ENCODE measurements around the gene CACNG6. TPM values are rescaled to one million over a fixed set of nuclear protein-coding genes. Genes with fewer than 3 reads are reported as not detected.
"Not testable (repeated sequence)": the region's sequence is repeated elsewhere in the genome, so short reads cannot be mapped to it uniquely, and the experiment has no call there.

CACNG6 gene
- total RNA-seq, 3 donors from 2014 or later, result not detected

DNA sequence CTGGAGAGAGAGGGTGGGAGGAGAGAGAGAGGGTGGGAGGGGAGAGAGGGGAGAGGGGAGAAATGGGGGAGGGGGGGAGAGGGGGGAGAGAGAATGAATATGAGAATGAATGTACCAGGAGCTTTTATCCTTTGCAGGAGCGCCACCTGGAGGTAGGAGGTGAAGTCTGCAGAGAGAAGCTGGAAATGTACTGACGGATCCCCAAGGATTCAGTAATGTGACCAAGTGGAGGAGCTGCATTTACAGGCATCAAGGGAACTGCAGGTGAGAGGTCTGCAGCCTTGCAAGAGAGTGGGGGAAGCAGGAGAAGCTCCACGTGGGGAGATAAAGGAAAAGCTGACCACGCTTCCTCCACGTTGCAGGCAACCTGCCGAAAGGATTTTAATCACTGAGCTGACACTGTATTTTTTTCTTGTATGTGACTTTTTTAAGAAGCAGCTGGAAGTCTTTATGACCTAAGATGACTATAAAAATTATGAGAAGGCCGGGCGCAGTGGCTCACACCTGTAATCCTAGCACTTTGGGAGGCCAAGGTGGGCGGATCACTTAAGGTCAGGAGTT lies 38.6 kb downstream of the CACNG6 start:
- H3K27ac ChIP-seq, result no peak overlapping the region
- DNase-seq (ENCODE audit: low spot score in 2 of 2), result no peak
- H3K4me1 ChIP-seq, result no peaks in the 10 kb centered on the region
- H3K9me3 ChIP-seq, result no peaks in the 10 kb centered on the region
- TF ChIP-seq POLR2AphosphoS5 (IDR thresholded peaks at IDR 0.05) (no peak), CTCF (IDR thresholded peaks at IDR 0.05) (no peak), POLR2A (IDR thresholded peaks at IDR 0.05) (no peak)
- H3K36me3 ChIP-seq, result no peaks in the 10 kb centered on the region
- intact Hi-C loops (cut with DNase I; ENCODE audit: low total_unique reads), result no loop called here
- H3K4me3 ChIP-seq, result no peak overlapping the region
- H3K27me3 ChIP-seq, result no peaks in the 10 kb centered on the region

GRCh38 chr19:54030895-54031586 lies 39.6 kb downstream of the CACNG6 start:
- DNase-seq (ENCODE audit: low spot score in 2 of 2), result no peak
- no peaks in the 10 kb centered on the region for H3K4me1 ChIP-seq
- H3K36me3 ChIP-seq, result no peaks in the 10 kb centered on the region
- no peaks in the 10 kb centered on the region for H3K9me3 ChIP-seq
- peak overlapping the region in 2 of 3 donors; percentile 25 to 55 for H3K4me3 ChIP-seq
- no peak overlapping the region for H3K27ac ChIP-seq
- TF ChIP-seq POLR2AphosphoS5 (IDR thresholded peaks at IDR 0.05) (no peak), CTCF (IDR thresholded peaks at IDR 0.05) (peak in 2 of 3 donors; percentile 12 to 16)
- no peaks in the 10 kb centered on the region for H3K27me3 ChIP-seq
- intact Hi-C loops (cut with DNase I; ENCODE audit: low total_unique reads), result no loop called here

GRCh38 chr19:54035215-54036178 lies 44.1 kb downstream of the CACNG6 start:
- TF ChIP-seq POLR2A (IDR thresholded peaks at IDR 0.05), result no peak
- no peak for TF ChIP-seq CTCF (IDR thresholded peaks at IDR 0.05)
- no peak for TF ChIP-seq POLR2AphosphoS5 (IDR thresholded peaks at IDR 0.05)

DNA sequence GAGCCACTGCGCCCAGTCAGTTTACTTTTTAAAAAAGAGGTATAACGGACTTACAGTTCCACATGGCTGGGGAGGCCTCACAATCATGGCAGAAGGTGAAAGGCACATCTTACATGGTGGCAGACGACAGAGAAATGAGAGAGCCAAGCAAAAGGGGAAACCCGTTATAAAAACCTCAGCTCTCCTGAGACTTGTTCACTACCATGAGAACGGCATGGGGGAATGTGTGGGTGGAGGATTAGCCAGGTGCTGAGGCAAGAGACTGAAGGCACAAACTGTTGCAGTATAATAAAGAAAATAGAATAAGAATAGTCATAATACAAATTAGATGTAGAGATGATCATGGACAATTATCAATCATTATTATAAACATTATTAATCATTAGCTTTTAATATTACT lies 45.1 kb downstream of the CACNG6 start:
- H3K27ac ChIP-seq; H3K36me3 ChIP-seq; H3K4me1 ChIP-seq; H3K27me3 ChIP-seq; H3K9me3 ChIP-seq; H3K4me3 ChIP-seq; intact Hi-C loops (cut with DNase I; ENCODE audit: low total_unique reads); DNase-seq (ENCODE audit: low spot score in 2 of 2): not testable (repeated sequence)

More at GRCh38 chr19:54035215-54036178, 44.1 kb downstream of the CACNG6 start:
- intact Hi-C loops (cut with DNase I; ENCODE audit: low total_unique reads), result no loop called here
- H3K27ac ChIP-seq, result no peak overlapping the region
- DNase-seq (ENCODE audit: low spot score in 2 of 2), result no peak
- H3K9me3 ChIP-seq, result no peaks in the 10 kb centered on the region
- H3K36me3 ChIP-seq, result no peaks in the 10 kb centered on the region
- H3K27me3 ChIP-seq, result peaks cover 0 to 3% of the 10 kb centered on the region in 2 donors
- no peak overlapping the region for H3K4me3 ChIP-seq
- H3K4me1 ChIP-seq, result no peaks in the 10 kb centered on the region

GRCh38 chr19:54040003-54040402 lies 48.6 kb downstream of the CACNG6 start:
- no peaks in the 10 kb centered on the region for H3K9me3 ChIP-seq
- H3K36me3 ChIP-seq, result no peaks in the 10 kb centered on the region
- no peak overlapping the region for H3K4me3 ChIP-seq
- H3K27ac ChIP-seq, result no peak overlapping the region
- no peaks in the 10 kb centered on the region for H3K4me1 ChIP-seq
- TF ChIP-seq CTCF (IDR thresholded peaks at IDR 0.05) (no peak), POLR2AphosphoS5 (IDR thresholded peaks at IDR 0.05) (no peak), POLR2A (IDR thresholded peaks at IDR 0.05) (no peak)
- H3K27me3 ChIP-seq, result peaks cover 0 to 17% of the 10 kb centered on the region in 2 donors
- intact Hi-C loops (cut with DNase I; ENCODE audit: low total_unique reads), result no loop called here
- no peak for DNase-seq (ENCODE audit: low spot score in 2 of 2)

Measured in breast epithelium (tissue), 4 donors.